Smooth muscle cell (in vitro differentiated cells): Measurements from ENCODE around the gene CA11. TPM values are rescaled to one million over a fixed set of nuclear protein-coding genes. Genes with fewer than 3 reads are reported as not detected.
"Not testable (repeated sequence)": the region's sequence is repeated elsewhere in the genome, so short reads cannot be mapped to it uniquely, and the experiment has no call there.

ENCODE experiments used
- DNase-seq: peaks from one replicate; lab custom pipeline; 2025; ENCODE audit not compliant: unreplicated experiment; lab: John Stamatoyannopoulos, UW
- H2AFZ ChIP-seq: fragments of 200-600 bp; sonication (generic); 2 replicates; pipeline ENCODE4 v1.6.0; 2016; ENCODE audit warnings: antibody characterized with exemption, low read depth, mild to moderate bottlenecking
- H3F3A ChIP-seq: fragments of 200-600 bp; sonication (generic); 2 replicates; pipeline ENCODE4 v1.6.0; 2017; ENCODE audit warnings: antibody characterized with exemption, low read depth
- H3K27ac ChIP-seq: fragments of 200-600 bp; sonication (generic); 2 replicates; pipeline ENCODE4 v1.5.1; 2016; ENCODE audit warnings: low read depth, mild to moderate bottlenecking
- H3K27me3 ChIP-seq: fragments of 200-600 bp; sonication (generic); 2 replicates; pipeline ENCODE4 v1.6.1; 2016; ENCODE audit warnings: low read depth, mild to moderate bottlenecking
- H3K36me3 ChIP-seq: fragments of 200-600 bp; sonication (generic); 2 replicates; pipeline ENCODE4 v1.5.1; 2016; ENCODE audit warnings: low read depth
- H3K4me1 ChIP-seq: fragments of 200-600 bp; sonication (generic); 2 replicates; pipeline ENCODE4 v1.5.1; 2016; ENCODE audit warnings: low read depth
- H3K4me2 ChIP-seq: fragments of 200-600 bp; sonication (generic); 2 replicates; pipeline ENCODE4 v1.6.0; 2016; ENCODE audit warnings: mild to moderate bottlenecking
- H3K4me3 ChIP-seq: fragments of 200-600 bp; sonication (generic); 2 replicates; pipeline ENCODE4 v1.5.1; 2016; ENCODE audit warnings: mild to moderate bottlenecking
- H3K79me2 ChIP-seq: fragments of 200-600 bp; sonication (generic); 2 replicates; pipeline ENCODE4 v1.6.0; 2016; ENCODE audit warnings: low read depth, mild to moderate bottlenecking
- H3K9ac ChIP-seq: fragments of 200-600 bp; sonication (generic); 2 replicates; pipeline ENCODE4 v1.6.0; 2016; ENCODE audit warnings: low read depth
- H3K9me3 ChIP-seq: fragments of 200-600 bp; sonication (generic); replicated peaks from 2 replicates; pipeline ENCODE4 v1.5.1; 2016; ENCODE audit warnings: low read depth
- H4K20me1 ChIP-seq: fragments of 200-600 bp; sonication (generic); 2 replicates; pipeline ENCODE4 v1.6.0; 2016; ENCODE audit warnings: low read depth
- CTCF ChIP-seq: fragments of 200-600 bp; sonication (generic); IDR thresholded peaks from 2 replicates; pipeline ENCODE4 v1.5.1; 2017; ENCODE audit warnings: borderline replicate concordance, mild to moderate bottlenecking, antibody characterized with exemption; ENCODE audit not compliant: insufficient read depth, poor library complexity, severe bottlenecking
- WGBS: methylation state at CpG from one replicate; pipeline ENCODE4 v1.1.7; 2016; ENCODE audit warnings: low lambda C conversion rate; 5-methylcytosine and 5-hydroxymethylcytosine counted together
- polyA plus RNA-seq: library from polyadenylated mRNA; unstranded; fragments of >200 nt; fragmentation: Nextera tagmentation; extraction: Ambion mirVana; gene quantifications from 2 replicates; pipeline ENCODE4 v1.2.1, GENCODE V29; 2016
- total RNA-seq: library from RNA; depleted of rRNA; stranded (reverse); fragments of >200 nt; gene quantifications from 2 replicates; pipeline ENCODE4 v1.2.3, GENCODE V29; 2014

CA11 gene
- total and polyA plus RNA-seq, 2 experiments from 2014 or later, result 0.09 to 6.9 TPM

GRCh38 chr19:48633148-48634035 lies 12.6 kb downstream of the CA11 start:
- Histone ChIP-seq H3F3A (peaks cover 10% of the 10 kb centered on the region), H3K4me3 (no peak overlapping the region), H3K27me3 (peaks cover 6% of the 10 kb centered on the region), H3K79me2 (no peaks in the 10 kb centered on the region), H2AFZ (no peak overlapping the region), H3K27ac (no peak overlapping the region), H3K4me2 (no peak overlapping the region), H4K20me1 (no peaks in the 10 kb centered on the region), H3K9ac (no peak overlapping the region), H3K4me1 (peaks cover 15% of the 10 kb centered on the region), H3K9me3 (no peaks in the 10 kb centered on the region), H3K36me3 (no peaks in the 10 kb centered on the region)
- no peak for DNase-seq
- no peak for TF ChIP-seq CTCF
- WGBS, result 92% methylated on average over 22 of the region's 22 CpGs

- Histone ChIP-seq H3K4me3 (no peak overlapping the region), H4K20me1 (no peaks in the 10 kb centered on the region), H3K79me2 (no peaks in the 10 kb centered on the region), H3K36me3 (no peaks in the 10 kb centered on the region), H3K4me1 (peaks cover 15% of the 10 kb centered on the region), H3K27me3 (peaks cover 6% of the 10 kb centered on the region), H3K27ac (no peak overlapping the region), H2AFZ (no peak overlapping the region), H3K9me3 (no peaks in the 10 kb centered on the region), H3K4me2 (no peak overlapping the region), H3K9ac (no peak overlapping the region), H3F3A (peaks cover 9% of the 10 kb centered on the region)
- no peak for DNase-seq
- TF ChIP-seq CTCF, result no peak
Observed at GRCh38 chr19:48632692-48633147, 13.3 kb downstream of the CA11 start.

GRCh38 chr19:48632286-48632685 lies 13.7 kb downstream of the CA11 start:
- not testable (repeated sequence) for DNase-seq, H3K4me2 ChIP-seq, H2AFZ ChIP-seq, H3K36me3 ChIP-seq, H3K9ac ChIP-seq, H4K20me1 ChIP-seq, H3K4me3 ChIP-seq, H3K9me3 ChIP-seq, H3K27me3 ChIP-seq, H3K27ac ChIP-seq, H3F3A ChIP-seq, H3K79me2 ChIP-seq
- WGBS, result 91% methylated on average over 11 of the region's 11 CpGs
- H3K4me1 ChIP-seq, result peaks cover 15% of the 10 kb centered on the region

- no peak overlapping the region for H3K9ac ChIP-seq
- 77% methylated on average over 3 of the region's 3 CpGs for WGBS
Observed at GRCh38 chr19:48631225-48631624, 14.8 kb downstream of the CA11 start.

More at GRCh38 chr19:48631225-48631624, 14.8 kb downstream of the CA11 start:
- no peaks in the 10 kb centered on the region for H3K79me2 ChIP-seq
- no peak for DNase-seq
- no peak overlapping the region for H3K27ac ChIP-seq
- peaks cover 6% of the 10 kb centered on the region for H3K27me3 ChIP-seq
- H3K36me3 ChIP-seq, result no peaks in the 10 kb centered on the region
- H3K4me1 ChIP-seq, result peaks cover 15% of the 10 kb centered on the region
- no peaks in the 10 kb centered on the region for H4K20me1 ChIP-seq
- H3F3A ChIP-seq, result peaks cover 5% of the 10 kb centered on the region
- peak overlapping the region; percentile 45 for H3K4me3 ChIP-seq
- no peak for TF ChIP-seq CTCF
- H2AFZ ChIP-seq, result no peak overlapping the region
- no peaks in the 10 kb centered on the region for H3K9me3 ChIP-seq
- peak overlapping the region; percentile 93 for H3K4me2 ChIP-seq
